OCI-LY1 (cell line): ENCODE measurements around the gene PPP1R17.

Experiments used
- H2AFZ ChIP-seq: fragments of 200-600 bp; sonication (generic), shearing (Covaris generic); 2 replicates; pipeline ENCODE4 v1.6.0; 2014; ENCODE audit warnings: antibody characterized with exemption, mild to moderate bottlenecking, low read length
- H3F3A ChIP-seq: fragments of 200-600 bp; sonication (generic), shearing (Covaris generic); 2 replicates; pipeline ENCODE4 v1.6.0; 2014; ENCODE audit warnings: mild to moderate bottlenecking, antibody characterized with exemption, low read length, moderate library complexity; ENCODE audit not compliant: insufficient read depth
- H3K27ac ChIP-seq: fragments of 200-600 bp; sonication (generic); 2 replicates; pipeline ENCODE4 v1.5.1; 2014; ENCODE audit warnings: low read length, mixed run types, mild to moderate bottlenecking, low read depth; ENCODE audit not compliant: poor library complexity, severe bottlenecking
- H3K27me3 ChIP-seq: fragments of 200-600 bp; sonication (generic); 2 replicates; pipeline ENCODE4 v1.6.0; 2014; ENCODE audit warnings: antibody characterized with exemption, mild to moderate bottlenecking, low read length, moderate library complexity; ENCODE audit not compliant: insufficient read depth
- H3K36me3 ChIP-seq: fragments of 200-600 bp; sonication (generic); 2 replicates; pipeline ENCODE4 v1.6.1; 2014; ENCODE audit warnings: mild to moderate bottlenecking, antibody characterized with exemption, low read length, moderate library complexity, mixed read lengths; ENCODE audit not compliant: insufficient read depth
- H3K4me1 ChIP-seq: fragments of 200-600 bp; sonication (generic); 2 replicates; pipeline ENCODE4 v1.5.1; 2014; ENCODE audit warnings: mild to moderate bottlenecking, low read length, moderate library complexity; ENCODE audit not compliant: insufficient read depth, severe bottlenecking
- H3K4me2 ChIP-seq: fragments of 200-600 bp; sonication (generic), shearing (Covaris generic); 2 replicates; pipeline ENCODE4 v1.6.1; 2014; ENCODE audit warnings: low read length
- H3K4me3 ChIP-seq: fragments of 200-600 bp; sonication (generic); 2 replicates; pipeline ENCODE4 v1.5.1; 2014; ENCODE audit warnings: low read length, low read depth, mild to moderate bottlenecking, mixed read lengths; ENCODE audit not compliant: poor library complexity, severe bottlenecking
- H3K79me2 ChIP-seq: fragments of 200-600 bp; shearing (Covaris generic); 2 replicates; pipeline ENCODE4 v1.6.1; 2016; ENCODE audit warnings: mixed run types, low read length, mixed read lengths; ENCODE audit not compliant: insufficient read depth
- H3K9ac ChIP-seq: fragments of 200-600 bp; sonication (generic), shearing (Covaris generic); 2 replicates; pipeline ENCODE4 v1.6.1; 2014; ENCODE audit warnings: mild to moderate bottlenecking, low read length, mixed read lengths
- H3K9me2 ChIP-seq: fragments of 200-600 bp; sonication (generic), shearing (Covaris generic); 2 replicates; pipeline ENCODE4 v1.6.1; 2014; ENCODE audit warnings: low read depth, mild to moderate bottlenecking, low read length, mixed read lengths
- H3K9me3 ChIP-seq: fragments of 200-600 bp; shearing (Covaris generic); 2 replicates; pipeline ENCODE4 v1.6.1; 2014; ENCODE audit warnings: low read length, mixed read lengths
- H4K20me1 ChIP-seq: fragments of 200-600 bp; sonication (generic), shearing (Covaris generic); 2 replicates; pipeline ENCODE4 v1.6.0; 2016; ENCODE audit warnings: mild to moderate bottlenecking, low read length; ENCODE audit not compliant: insufficient read depth
- CTCF ChIP-seq: fragments of 200-600 bp; sonication (generic), shearing (Covaris generic); IDR thresholded peaks from 2 replicates; pipeline ENCODE4 v1.5.1; 2017; ENCODE audit warnings: mild to moderate bottlenecking, antibody characterized with exemption, low read length, moderate library complexity, mixed read lengths
- EZH2 ChIP-seq: fragments of 200-600 bp; sonication (generic), shearing (Covaris generic); IDR thresholded peaks from 2 replicates; pipeline ENCODE4 v1.8.0; 2017; ENCODE audit warnings: borderline replicate concordance, mixed run types, mild to moderate bottlenecking, antibody characterized with exemption, low read length, moderate library complexity, mixed read lengths

Gene PPP1R17

GRCh38 chr7:31734456-31734855, 47.4 kb downstream of the PPP1R17 start:
- no peaks in the 10 kb centered on the region for H3K9me2 ChIP-seq
- no peaks in the 10 kb centered on the region for H3K4me1 ChIP-seq
- H3K4me3 ChIP-seq: no peak overlapping the region
- H4K20me1 ChIP-seq: no peaks in the 10 kb centered on the region
- no peaks in the 10 kb centered on the region for H3K9me3 ChIP-seq
- no peaks in the 10 kb centered on the region for H3K36me3 ChIP-seq
- no peak overlapping the region for H3K9ac ChIP-seq
- H3F3A ChIP-seq: no peaks in the 10 kb centered on the region
- no peaks in the 10 kb centered on the region; the same call in 1 of the 2 replicates for H3K27me3 ChIP-seq
- no peak overlapping the region for H3K27ac ChIP-seq
- H3K4me2 ChIP-seq: no peak overlapping the region
- no peaks in the 10 kb centered on the region for H3K79me2 ChIP-seq
- no peak for TF ChIP-seq EZH2
- no peak for TF ChIP-seq CTCF
- H2AFZ ChIP-seq: no peak overlapping the region

- Histone ChIP-seq H3K4me2 (no peak overlapping the region), H3K27ac (no peak overlapping the region), H3K36me3 (no peaks in the 10 kb centered on the region), H3K27me3 (no peaks in the 10 kb centered on the region), H3K9me3 (no peaks in the 10 kb centered on the region), H3K4me3 (no peak overlapping the region), H4K20me1 (no peaks in the 10 kb centered on the region), H3K4me1 (no peaks in the 10 kb centered on the region), H3K79me2 (no peaks in the 10 kb centered on the region), H3K9me2 (no peaks in the 10 kb centered on the region), H2AFZ (no peak overlapping the region), H3K9ac (no peak overlapping the region), H3F3A (no peaks in the 10 kb centered on the region)
- TF ChIP-seq EZH2: no peak
- TF ChIP-seq CTCF: peak; percentile 93
Observed at GRCh38 chr7:31735991-31736982, 49.3 kb downstream of the PPP1R17 start.

- H3K9ac ChIP-seq: no peak overlapping the region
- H3K9me3 ChIP-seq: no peaks in the 10 kb centered on the region
- TF ChIP-seq CTCF: no peak
- TF ChIP-seq EZH2: no peak
- H2AFZ ChIP-seq: no peak overlapping the region
- no peaks in the 10 kb centered on the region for H3F3A ChIP-seq
- no peaks in the 10 kb centered on the region for H3K27me3 ChIP-seq
- no peaks in the 10 kb centered on the region for H3K9me2 ChIP-seq
- no peak overlapping the region for H3K4me3 ChIP-seq
- no peaks in the 10 kb centered on the region for H3K36me3 ChIP-seq
- H3K4me2 ChIP-seq: no peak overlapping the region
- no peaks in the 10 kb centered on the region for H3K4me1 ChIP-seq
- no peak overlapping the region for H3K27ac ChIP-seq
- no peaks in the 10 kb centered on the region for H4K20me1 ChIP-seq
- no peaks in the 10 kb centered on the region for H3K79me2 ChIP-seq
Observed at GRCh38 chr7:31741852-31742251, 54.8 kb downstream of the PPP1R17 start.
